HepG2 (cell line): ENCODE results near the gene SLC16A3. TPM values are rescaled to one million over a fixed set of nuclear protein-coding genes. Genes with fewer than 3 reads are reported as not detected.

Source experiments
- ATRX ChIP-seq: sonication (generic); formaldehyde crosslinking; IDR thresholded peaks from 2 replicates; pipeline ENCODE4 v1.4.0; 2020; ENCODE audit warnings: missing genetic modification reagents, borderline replicate concordance
- FOSL2 ChIP-seq: sonication (generic); formaldehyde crosslinking; IDR thresholded peaks from 2 replicates; pipeline ENCODE4 v1.4.0; 2020; ENCODE audit warnings: missing genetic modification reagents
- FOXM1 ChIP-seq: sonication (generic); formaldehyde crosslinking; IDR thresholded peaks from 2 replicates; pipeline ENCODE4 v1.5.0; 2020; ENCODE audit warnings: missing genetic modification reagents
- NFE2 ChIP-seq: sonication (generic); formaldehyde crosslinking; IDR thresholded peaks from 2 replicates; pipeline ENCODE4 v1.4.0; 2020; ENCODE audit warnings: missing genetic modification reagents
- REL ChIP-seq: sonication (generic); formaldehyde crosslinking; conservative IDR thresholded peaks from 2 replicates; pipeline ENCODE4 v1.8.0; 2022; ENCODE audit warnings: mild to moderate bottlenecking, missing genetic modification reagents, moderate library complexity
- TBP ChIP-seq: sonication (generic); formaldehyde crosslinking; IDR thresholded peaks from 2 replicates; pipeline ENCODE4 v1.5.0; 2020; ENCODE audit warnings: missing genetic modification reagents
- ZNF530 ChIP-seq: sonication (generic); formaldehyde crosslinking; IDR thresholded peaks from 2 replicates; pipeline ENCODE4 v1.5.0; 2020; ENCODE audit warnings: low read depth, mild to moderate bottlenecking, missing genetic modification reagents
- ZNF547 ChIP-seq: sonication (generic); formaldehyde crosslinking; IDR thresholded peaks from 2 replicates; pipeline ENCODE4 v1.5.1; 2020; ENCODE audit warnings: mild to moderate bottlenecking, missing genetic modification reagents
- ZNF644 ChIP-seq: IDR thresholded peaks from 2 replicates; pipeline ENCODE4 v1.6.1; 2016; ENCODE audit warnings: low read depth
- ZNF775 ChIP-seq: sonication (generic); formaldehyde crosslinking; IDR thresholded peaks from 2 replicates; pipeline ENCODE4 v1.4.0; 2020; ENCODE audit warnings: missing genetic modification reagents, mild to moderate bottlenecking, moderate library complexity, borderline replicate concordance
- polyA plus RNA-seq, 8 experiments: library from polyadenylated mRNA; depleted of rRNA in 3 of 8; stranded (reverse) in 7 of 8; unstranded in 1 of 8; fragments of >200 nt; fragmentation: Illumina TruSeq in 4 of 8; extraction: Trizol in 4 of 8; gene quantifications; 2 replicates each; pipeline versions ENCODE4 v1.2.1 to v1.2.3, GENCODE V29; 2011 to 2016; ENCODE audit warnings: low read depth in 4 of 8, missing spikeins in 1 of 8, mixed read lengths in 1 of 8; ENCODE audit not compliant: insufficient read depth in 1 of 8
- total RNA-seq, 5 experiments: library from RNA; depleted of rRNA; stranded (reverse); fragments of >200 nt; fragmentation: Illumina TruSeq; extraction: Trizol; gene quantifications; 2 replicates each; pipeline ENCODE4 v1.2.3, GENCODE V29; 2016; ENCODE audit warnings: low read depth in 1 of 5
- TF ChIP-seq, protein P1 (sequence below): sonication (generic); formaldehyde crosslinking; conservative IDR thresholded peaks from 2 replicates; pipeline ENCODE4 v1.8.0; 2022; ENCODE audit warnings: mild to moderate bottlenecking, moderate library complexity, missing genetic modification reagents
- TF ChIP-seq, protein P2 (sequence below): sonication (generic); formaldehyde crosslinking; conservative IDR thresholded peaks from 2 replicates; pipeline ENCODE4 v1.4.0; 2020; ENCODE audit warnings: missing genetic modification reagents
- TF ChIP-seq, protein P3 (sequence below), 2 experiments: sonication (generic) in 1 of 2; formaldehyde crosslinking in 1 of 2; IDR thresholded peaks; 2 replicates each; pipeline versions ENCODE4 v1.4.0 to v1.6.1; 2018 to 2020; ENCODE audit warnings: missing genetic modification reagents in 2 of 2, borderline replicate concordance in 1 of 2, low read depth in 1 of 2, mild to moderate bottlenecking in 1 of 2, missing biosample characterization in 1 of 2
- TF ChIP-seq, protein P4 (sequence below): sonication (generic); formaldehyde crosslinking; IDR thresholded peaks from 2 replicates; pipeline ENCODE4 v1.5.0; 2020; ENCODE audit warnings: missing genetic modification reagents
- TF ChIP-seq, protein P5 (sequence below): sonication (generic); formaldehyde crosslinking; IDR thresholded peaks from 2 replicates; pipeline ENCODE4 v1.4.0; 2020; ENCODE audit warnings: mild to moderate bottlenecking, missing genetic modification reagents
- TF ChIP-seq, protein P6 (sequence below), 2 experiments: sonication (generic) in 1 of 2; formaldehyde crosslinking in 1 of 2; IDR thresholded peaks; 2 replicates each; pipeline versions ENCODE4 v1.4.0 to v1.6.1; 2016 to 2020; ENCODE audit warnings: borderline replicate concordance in 1 of 2, low read depth in 1 of 2, mild to moderate bottlenecking in 1 of 2, missing genetic modification reagents in 1 of 2

SLC16A3 gene
- total and polyA plus RNA-seq, 2 of the 13 experiments (the other 11 are each of a cell fraction or from before 2014, with no cell fraction given), result 242 to 349 TPM

DNA sequence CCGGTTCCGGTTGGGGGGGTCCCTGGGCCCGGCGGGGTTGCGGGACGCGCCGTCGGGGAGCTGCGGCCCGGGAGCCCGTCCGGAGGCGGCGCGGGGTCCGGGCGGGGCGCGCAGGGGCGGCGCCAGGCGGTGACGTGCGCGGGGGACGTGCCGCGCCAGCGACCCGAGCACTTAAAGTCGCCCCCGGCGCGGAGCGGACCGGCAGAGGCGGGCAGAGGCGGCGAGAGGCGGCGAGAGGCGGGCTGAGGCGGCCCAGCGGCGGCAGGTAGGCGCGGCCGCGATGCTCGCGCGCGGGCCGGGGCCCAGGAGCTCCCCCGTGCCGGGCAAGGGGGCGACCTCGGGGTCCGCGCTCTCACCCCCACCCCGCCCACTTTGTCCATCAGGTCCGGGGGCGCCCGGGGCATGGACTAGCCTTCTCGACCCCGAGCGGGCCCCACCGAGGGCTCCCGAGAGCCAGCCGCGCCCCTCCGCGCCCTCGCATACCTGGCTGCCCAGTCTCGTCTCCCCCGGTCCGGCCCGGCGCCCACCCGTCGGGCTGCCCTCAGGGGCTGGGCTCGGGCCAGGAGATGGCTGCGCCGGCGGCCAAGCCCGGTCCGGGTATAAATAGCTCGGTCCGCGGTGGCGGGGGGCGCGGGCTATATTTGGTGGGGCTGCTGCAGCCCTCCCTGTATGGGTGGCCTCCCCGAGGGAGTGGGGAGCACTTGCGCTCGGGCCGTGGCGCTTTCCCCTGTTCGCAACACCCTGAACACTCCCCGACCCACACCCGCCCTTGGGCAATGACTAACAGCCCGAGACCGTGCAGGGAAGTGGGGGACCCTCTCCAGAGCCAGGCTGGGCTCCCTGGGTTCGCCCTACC is at the start of gene SLC16A3 (continued):
- TF ChIP-seq, protein P1, sequence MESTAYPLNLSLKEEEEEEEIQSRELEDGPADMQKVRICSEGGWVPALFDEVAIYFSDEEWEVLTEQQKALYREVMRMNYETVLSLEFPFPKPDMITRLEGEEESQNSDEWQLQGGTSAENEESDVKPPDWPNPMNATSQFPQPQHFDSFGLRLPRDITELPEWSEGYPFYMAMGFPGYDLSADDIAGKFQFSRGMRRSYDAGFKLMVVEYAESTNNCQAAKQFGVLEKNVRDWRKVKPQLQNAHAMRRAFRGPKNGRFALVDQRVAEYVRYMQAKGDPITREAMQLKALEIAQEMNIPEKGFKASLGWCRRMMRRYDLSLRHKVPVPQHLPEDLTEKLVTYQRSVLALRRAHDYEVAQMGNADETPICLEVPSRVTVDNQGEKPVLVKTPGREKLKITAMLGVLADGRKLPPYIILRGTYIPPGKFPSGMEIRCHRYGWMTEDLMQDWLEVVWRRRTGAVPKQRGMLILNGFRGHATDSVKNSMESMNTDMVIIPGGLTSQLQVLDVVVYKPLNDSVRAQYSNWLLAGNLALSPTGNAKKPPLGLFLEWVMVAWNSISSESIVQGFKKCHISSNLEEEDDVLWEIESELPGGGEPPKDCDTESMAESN (CRISPR knock-in tag), result 0 out of 2 replicates have a peak, but pooled peaks have one; percentile 1
- TF ChIP-seq, protein P2, sequence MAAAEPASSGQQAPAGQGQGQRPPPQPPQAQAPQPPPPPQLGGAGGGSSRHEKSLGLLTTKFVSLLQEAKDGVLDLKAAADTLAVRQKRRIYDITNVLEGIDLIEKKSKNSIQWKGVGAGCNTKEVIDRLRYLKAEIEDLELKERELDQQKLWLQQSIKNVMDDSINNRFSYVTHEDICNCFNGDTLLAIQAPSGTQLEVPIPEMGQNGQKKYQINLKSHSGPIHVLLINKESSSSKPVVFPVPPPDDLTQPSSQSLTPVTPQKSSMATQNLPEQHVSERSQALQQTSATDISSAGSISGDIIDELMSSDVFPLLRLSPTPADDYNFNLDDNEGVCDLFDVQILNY (CRISPR knock-in tag), result no peak
- TF ChIP-seq NFE2 (CRISPR knock-in tag), result no peak
- TF ChIP-seq ZNF775 (CRISPR knock-in tag), result no peak
- no peak for TF ChIP-seq ATRX (CRISPR knock-in tag)
- TF ChIP-seq, protein P3, sequence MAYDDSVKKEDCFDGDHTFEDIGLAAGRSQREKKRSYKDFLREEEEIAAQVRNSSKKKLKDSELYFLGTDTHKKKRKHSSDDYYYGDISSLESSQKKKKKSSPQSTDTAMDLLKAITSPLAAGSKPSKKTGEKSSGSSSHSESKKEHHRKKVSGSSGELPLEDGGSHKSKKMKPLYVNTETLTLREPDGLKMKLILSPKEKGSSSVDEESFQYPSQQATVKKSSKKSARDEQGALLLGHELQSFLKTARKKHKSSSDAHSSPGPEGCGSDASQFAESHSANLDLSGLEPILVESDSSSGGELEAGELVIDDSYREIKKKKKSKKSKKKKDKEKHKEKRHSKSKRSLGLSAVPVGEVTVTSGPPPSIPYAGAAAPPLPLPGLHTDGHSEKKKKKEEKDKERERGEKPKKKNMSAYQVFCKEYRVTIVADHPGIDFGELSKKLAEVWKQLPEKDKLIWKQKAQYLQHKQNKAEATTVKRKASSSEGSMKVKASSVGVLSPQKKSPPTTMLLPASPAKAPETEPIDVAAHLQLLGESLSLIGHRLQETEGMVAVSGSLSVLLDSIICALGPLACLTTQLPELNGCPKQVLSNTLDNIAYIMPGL (CRISPR knock-in tag; IDR thresholded peaks at IDR 0.05; ENCODE audit: borderline replicate concordance in 1 of 2, low read depth in 1 of 2), result peak in 1 of 2 experiments; percentile 17; a peak in 1 of 4 replicates
- TF ChIP-seq FOXM1 (CRISPR knock-in tag), result 0 out of 2 replicates have a peak, but pooled peaks have one; percentile 43
- no peak for TF ChIP-seq REL (CRISPR knock-in tag)
- TF ChIP-seq, protein P4, sequence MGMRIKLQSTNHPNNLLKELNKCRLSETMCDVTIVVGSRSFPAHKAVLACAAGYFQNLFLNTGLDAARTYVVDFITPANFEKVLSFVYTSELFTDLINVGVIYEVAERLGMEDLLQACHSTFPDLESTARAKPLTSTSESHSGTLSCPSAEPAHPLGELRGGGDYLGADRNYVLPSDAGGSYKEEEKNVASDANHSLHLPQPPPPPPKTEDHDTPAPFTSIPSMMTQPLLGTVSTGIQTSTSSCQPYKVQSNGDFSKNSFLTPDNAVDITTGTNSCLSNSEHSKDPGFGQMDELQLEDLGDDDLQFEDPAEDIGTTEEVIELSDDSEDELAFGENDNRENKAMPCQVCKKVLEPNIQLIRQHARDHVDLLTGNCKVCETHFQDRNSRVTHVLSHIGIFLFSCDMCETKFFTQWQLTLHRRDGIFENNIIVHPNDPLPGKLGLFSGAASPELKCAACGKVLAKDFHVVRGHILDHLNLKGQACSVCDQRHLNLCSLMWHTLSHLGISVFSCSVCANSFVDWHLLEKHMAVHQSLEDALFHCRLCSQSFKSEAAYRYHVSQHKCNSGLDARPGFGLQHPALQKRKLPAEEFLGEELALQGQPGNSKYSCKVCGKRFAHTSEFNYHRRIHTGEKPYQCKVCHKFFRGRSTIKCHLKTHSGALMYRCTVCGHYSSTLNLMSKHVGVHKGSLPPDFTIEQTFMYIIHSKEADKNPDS (CRISPR knock-in tag), result no peak
- no peak for TF ChIP-seq FOSL2 (CRISPR knock-in tag)
- TF ChIP-seq ZNF530, result no peak
- TF ChIP-seq, protein P5, sequence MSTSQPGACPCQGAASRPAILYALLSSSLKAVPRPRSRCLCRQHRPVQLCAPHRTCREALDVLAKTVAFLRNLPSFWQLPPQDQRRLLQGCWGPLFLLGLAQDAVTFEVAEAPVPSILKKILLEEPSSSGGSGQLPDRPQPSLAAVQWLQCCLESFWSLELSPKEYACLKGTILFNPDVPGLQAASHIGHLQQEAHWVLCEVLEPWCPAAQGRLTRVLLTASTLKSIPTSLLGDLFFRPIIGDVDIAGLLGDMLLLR (CRISPR knock-in tag), result no peak
- TF ChIP-seq TBP (CRISPR knock-in tag), result no peak
- TF ChIP-seq, protein P6, sequence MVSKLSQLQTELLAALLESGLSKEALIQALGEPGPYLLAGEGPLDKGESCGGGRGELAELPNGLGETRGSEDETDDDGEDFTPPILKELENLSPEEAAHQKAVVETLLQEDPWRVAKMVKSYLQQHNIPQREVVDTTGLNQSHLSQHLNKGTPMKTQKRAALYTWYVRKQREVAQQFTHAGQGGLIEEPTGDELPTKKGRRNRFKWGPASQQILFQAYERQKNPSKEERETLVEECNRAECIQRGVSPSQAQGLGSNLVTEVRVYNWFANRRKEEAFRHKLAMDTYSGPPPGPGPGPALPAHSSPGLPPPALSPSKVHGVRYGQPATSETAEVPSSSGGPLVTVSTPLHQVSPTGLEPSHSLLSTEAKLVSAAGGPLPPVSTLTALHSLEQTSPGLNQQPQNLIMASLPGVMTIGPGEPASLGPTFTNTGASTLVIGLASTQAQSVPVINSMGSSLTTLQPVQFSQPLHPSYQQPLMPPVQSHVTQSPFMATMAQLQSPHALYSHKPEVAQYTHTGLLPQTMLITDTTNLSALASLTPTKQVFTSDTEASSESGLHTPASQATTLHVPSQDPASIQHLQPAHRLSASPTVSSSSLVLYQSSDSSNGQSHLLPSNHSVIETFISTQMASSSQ (IDR thresholded peaks at IDR 0.05; ENCODE audit: low read depth), result no peak
- TF ChIP-seq, protein P6 (CRISPR knock-in tag; IDR thresholded peaks at IDR 0.05; ENCODE audit: borderline replicate concordance), result no peak
- no peak for TF ChIP-seq ZNF644 (CRISPR knock-in tag)
- TF ChIP-seq ZNF547 (CRISPR knock-in tag), result no peak
